ENCODE data around the gene DNALI1. TPM values are rescaled to one million over a fixed set of nuclear protein-coding genes. Genes with fewer than 3 reads are reported as not detected.

DNALI1 gene
- total and polyA plus RNA-seq, 2 of the 8 experiments (the other 6 are each of a cell fraction or from before 2014, with no cell fraction given): 8.9 to 11.3 TPM

GRCh38 chr1:37605061-37605650 lies 48.4 kb downstream of the DNALI1 start:
- no peaks in the 10 kb centered on the region for H4K20me1 ChIP-seq (replicated peaks in 1 of 2; ENCODE audit: control insufficient read depth in 1 of 2, insufficient read depth in 2 of 2, low read length in 2 of 2)
- H3K4me3 ChIP-seq (ENCODE audit: extremely low read depth in 1 of 4, insufficient read depth in 2 of 4, low read depth in 3 of 4, low read length in 4 of 4): no peak overlapping the region
- CTCF ChIA-PET (ENCODE audit: partially characterized antibody): interaction anchor here (0.7 to 13.4 kb wide), 7 partner anchors 15 to 87 kb away, joined by 3 to 400 read pairs (median 3); a partner anchor contains a TSS
- no peaks in the 10 kb centered on the region for H3K4me1 ChIP-seq (replicated peaks in 1 of 4; ENCODE audit: control insufficient read depth in 3 of 4, insufficient read depth in 4 of 4, low read length in 3 of 4)
- no peak overlapping the region for H2AFZ ChIP-seq (ENCODE audit: low read length)
- H3K56ac ChIP-seq (replicated peaks; ENCODE audit: insufficient read length, low read depth, low read length): no peak overlapping the region
- H3K9ac ChIP-seq (replicated peaks in 1 of 4; ENCODE audit: extremely low read depth in 1 of 4, low read depth in 3 of 4, low read length in 3 of 4): no peak overlapping the region
- no peak overlapping the region for H3K4ac ChIP-seq (replicated peaks; ENCODE audit: insufficient read length, low read depth, low read length)
- FAIRE-seq (no peak), DNase-seq (ENCODE audit: low read depth in 1 of 2, low spot score in 2 of 2) (no peak)
- H2AK5ac ChIP-seq (ENCODE audit: low read depth, low read length): no peak overlapping the region
- no peaks in the 10 kb centered on the region for H3K36me3 ChIP-seq (ENCODE audit: control insufficient read depth in 2 of 4, insufficient read depth in 4 of 4, low read length in 3 of 4)
- no peaks in the 10 kb centered on the region for H3K79me2 ChIP-seq (ENCODE audit: control insufficient read depth in 1 of 2, insufficient read depth in 2 of 2, low read length in 2 of 2)
- H2BK12ac ChIP-seq (ENCODE audit: low read depth, low read length): no peak overlapping the region
- H3K23me2 ChIP-seq (ENCODE audit: low read depth, low read length): no peaks in the 10 kb centered on the region; the same call in 1 of the 2 replicates
- POLR2A ChIA-PET (ENCODE audit: partially characterized antibody): interaction anchor here (1.4 kb wide), 1 partner anchor 78 kb away, joined by 3 read pairs; no protein-coding TSS in a partner anchor
- no peak overlapping the region for H2BK5ac ChIP-seq (ENCODE audit: low read depth, low read length)
- H3K79me1 ChIP-seq (ENCODE audit: low read depth, low read length): no peaks in the 10 kb centered on the region
- no peak overlapping the region for H4K5ac ChIP-seq (ENCODE audit: insufficient read length, low read depth, low read length)
- H3K27ac ChIP-seq (ENCODE audit: low read depth, low read length): no peak overlapping the region
- no peak overlapping the region for H4K91ac ChIP-seq (replicated peaks; ENCODE audit: insufficient read length, low read length)
- H3K9me3 ChIP-seq (ENCODE audit: insufficient read depth in 2 of 2, low read depth in 1 of 2, low read length in 1 of 2): no peaks in the 10 kb centered on the region
- H4K8ac ChIP-seq (ENCODE audit: extremely low read depth, insufficient read depth, low read length): no peak overlapping the region; the same call in 1 of the 2 replicates
- no peak overlapping the region for H3K23ac ChIP-seq (ENCODE audit: insufficient read length)
- no peak overlapping the region for H3K14ac ChIP-seq (ENCODE audit: insufficient read length)
- no peak overlapping the region for H3K4me2 ChIP-seq (ENCODE audit: insufficient read depth in 1 of 2, low read depth in 2 of 2, low read length in 2 of 2)
- H3K18ac ChIP-seq (ENCODE audit: extremely low read depth, low read length): no peak overlapping the region
- no peak overlapping the region for H2BK120ac ChIP-seq (replicated peaks; ENCODE audit: low read depth, low read length)
- H2BK15ac ChIP-seq (ENCODE audit: low read length): no peak overlapping the region
- peaks cover 0 to 13% (median 9%) of the 10 kb centered on the region in 4 experiments; a peak in 4 of 7 replicates for H3K27me3 ChIP-seq (replicated peaks in 1 of 4; ENCODE audit: control insufficient read depth in 3 of 4, extremely low read depth in 1 of 4, insufficient read depth in 3 of 4, low read length in 3 of 4)
- no peak overlapping the region for H2BK20ac ChIP-seq (ENCODE audit: low read length)
- WGBS, 2 experiments (ENCODE audit: extremely low coverage in 1 of 2, insufficient coverage in 1 of 2, insufficient read length in 1 of 2, insufficient replicate concordance in 2 of 2, low coverage in 1 of 2, low lambda C conversion rate in 2 of 2, missing lambda C conversion rate in 1 of 2): 74% methylated on average over 12 of the region's 12 CpGs; no CpG with 5 or more reads in 1 of the 2 experiments
- no peak for TF ChIP-seq CBX8 (IDR thresholded peaks at IDR 0.05; ENCODE audit: borderline replicate concordance, low read depth, low read length)
